GM12892 (cell line): ENCODE results near the gene DDX4.
"Not testable (repeated sequence)": the region's sequence is repeated elsewhere in the genome, so short reads cannot be mapped to it uniquely, and the experiment has no call there.

Experiments used
- DNase-seq: peaks from one replicate; pipeline ENCODE4 v3.0.0; 2011; ENCODE audit not compliant: insufficient read length
- FAIRE-seq: peaks from 2 replicates; lab custom pipeline; 2011; peaks lifted over from hg19 to GRCh38; lab: Jason Lieb, UNC
- POLR2A ChIP-seq: IDR thresholded peaks from 2 replicates; pipeline ENCODE4 v1.6.1; 2011; ENCODE audit warnings: low read depth, low read length, control low read depth
- POLR2AphosphoS5 ChIP-seq: IDR thresholded peaks from 2 replicates; pipeline ENCODE4 v1.6.1; 2011; ENCODE audit warnings: low read depth, low read length, control low read depth
- TAF1 ChIP-seq: IDR thresholded peaks from 2 replicates; pipeline ENCODE4 v1.6.1; 2011; ENCODE audit warnings: low read depth, mild to moderate bottlenecking, control low read depth, low read length, borderline replicate concordance

The DDX4 gene

DNA sequence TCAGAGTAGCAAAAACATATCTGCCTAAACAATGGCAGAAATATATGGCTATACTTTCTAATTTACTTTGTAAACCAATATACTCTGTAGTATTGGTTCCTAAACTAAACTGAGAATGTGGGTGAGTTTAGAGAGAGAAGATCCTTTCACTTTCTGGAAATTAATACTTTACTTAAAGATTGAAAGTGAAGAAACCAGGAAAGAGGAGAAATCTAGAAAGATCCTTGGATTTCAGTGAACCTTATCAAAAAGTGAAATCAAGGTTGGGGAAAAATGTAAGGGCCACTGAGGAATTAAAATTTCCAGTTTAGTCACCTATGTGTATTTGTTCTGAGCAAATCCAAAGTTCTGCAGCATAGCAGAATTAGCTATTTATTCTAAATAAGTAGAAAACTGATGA is 31.6 kb upstream of the DDX4 start:
- TF ChIP-seq TAF1 = no peak
- no peak for TF ChIP-seq POLR2AphosphoS5
- TF ChIP-seq POLR2A = no peak
- FAIRE-seq = no peak
- no peak for DNase-seq

DNA sequence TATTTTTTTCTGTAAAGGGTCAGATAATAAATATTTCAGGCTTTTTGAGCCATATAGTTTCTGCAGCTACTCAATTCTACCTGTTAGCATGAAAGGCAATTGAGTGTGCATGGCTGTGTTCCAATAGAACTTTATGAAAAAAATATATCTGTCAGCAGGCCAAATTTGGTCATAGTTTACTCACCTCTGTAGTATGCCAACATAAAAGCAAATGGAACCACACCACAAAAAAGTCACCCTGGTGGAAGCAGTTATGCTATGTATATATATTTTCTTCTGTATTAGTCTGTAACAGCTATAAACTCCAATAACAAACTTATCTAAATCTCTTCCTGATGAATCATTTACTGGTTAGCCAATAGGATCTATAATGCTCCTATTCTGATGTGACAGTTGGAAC is 29.1 kb upstream of the DDX4 start:
- TF ChIP-seq TAF1 (no peak), POLR2AphosphoS5 (no peak), POLR2A (no peak)
- no peak for FAIRE-seq
- no peak for DNase-seq

DNA sequence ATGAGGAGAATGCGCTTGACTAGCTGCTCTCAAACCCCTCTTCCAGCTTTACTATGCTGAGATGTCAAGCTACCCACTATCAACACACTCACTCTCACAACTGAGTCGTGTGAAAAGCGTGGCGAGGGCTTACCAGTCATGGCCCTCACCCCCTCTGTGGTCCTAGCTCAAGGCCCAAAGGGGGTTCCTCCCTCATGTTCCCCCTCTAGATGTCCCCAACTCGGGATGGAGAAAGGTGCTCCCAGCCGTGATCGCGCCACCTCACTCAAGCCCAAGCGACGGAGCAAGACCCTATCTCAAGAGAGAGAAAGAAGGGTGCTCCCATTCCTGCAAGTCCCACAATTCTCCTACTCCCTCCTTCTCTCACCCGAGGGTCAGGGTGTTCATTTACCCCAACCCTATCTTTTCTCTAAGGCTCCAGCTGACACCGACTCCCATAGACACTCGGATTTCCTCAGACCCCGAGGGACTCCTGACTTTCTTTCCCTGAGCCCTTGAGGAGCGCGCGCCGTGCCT is 26.3 kb upstream of the DDX4 start:
- FAIRE-seq (no peak), DNase-seq (no peak)
- TF ChIP-seq TAF1 = no peak
- no peak for TF ChIP-seq POLR2AphosphoS5
- TF ChIP-seq POLR2A = no peak

DNA sequence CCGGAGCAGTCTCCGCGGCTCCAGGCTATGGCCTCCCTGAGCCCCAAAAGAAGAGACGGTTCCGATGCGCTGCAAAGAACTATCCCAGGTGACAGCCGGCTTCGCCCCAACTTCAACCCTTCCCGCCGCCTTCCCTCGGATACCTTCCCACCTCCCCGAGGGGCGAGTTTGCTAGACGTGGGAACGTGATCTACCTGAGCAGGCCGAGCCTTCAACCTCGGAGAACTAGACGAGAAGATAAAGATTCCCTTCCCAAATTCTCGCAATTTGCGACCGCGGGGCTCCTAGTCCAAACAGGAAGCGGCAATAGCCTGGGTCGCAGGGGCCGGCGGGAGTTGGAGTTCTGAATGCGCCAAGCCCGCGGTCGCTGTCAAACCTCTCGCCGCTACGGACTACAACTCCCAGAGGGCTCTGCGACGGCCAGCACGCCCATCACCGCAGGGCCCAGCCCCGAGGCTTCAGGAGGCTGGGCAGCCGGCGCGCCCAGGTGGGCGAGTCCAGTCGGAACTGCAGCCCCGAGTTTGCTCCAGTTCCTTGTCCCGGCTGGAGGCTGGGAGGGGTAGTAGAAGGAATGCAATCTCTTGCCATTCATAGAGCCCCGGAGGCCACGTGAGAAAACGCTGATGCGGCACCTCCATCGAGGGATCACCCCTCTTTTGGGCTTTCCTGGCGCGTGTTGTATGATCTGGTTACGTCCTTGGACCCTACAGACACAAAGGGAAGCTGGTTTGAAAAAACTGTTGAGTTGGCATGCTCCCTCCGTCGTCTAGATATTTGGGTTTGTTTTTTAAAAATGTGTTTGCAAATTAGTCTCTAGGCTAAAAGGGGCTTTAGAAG is 25.6 kb upstream of the DDX4 start, which contains the start of gene SLC38A9:
TSS of gene SLC38A9 (minus strand) at position 302 of the 837 bp plus-strand sequence. CDS start 14,366 bp downstream, outside the sequence.
- TF ChIP-seq TAF1 (0 out of 2 replicates have a peak, but pooled peaks have one; percentile 7), POLR2AphosphoS5 (0 out of 2 replicates have a peak, but pooled peaks have one; percentile 52), POLR2A (peak; percentile 78; the same call in 1 of the 2 replicates)
- DNase-seq = peak; percentile 80
- FAIRE-seq = peak; percentile 90

DNA sequence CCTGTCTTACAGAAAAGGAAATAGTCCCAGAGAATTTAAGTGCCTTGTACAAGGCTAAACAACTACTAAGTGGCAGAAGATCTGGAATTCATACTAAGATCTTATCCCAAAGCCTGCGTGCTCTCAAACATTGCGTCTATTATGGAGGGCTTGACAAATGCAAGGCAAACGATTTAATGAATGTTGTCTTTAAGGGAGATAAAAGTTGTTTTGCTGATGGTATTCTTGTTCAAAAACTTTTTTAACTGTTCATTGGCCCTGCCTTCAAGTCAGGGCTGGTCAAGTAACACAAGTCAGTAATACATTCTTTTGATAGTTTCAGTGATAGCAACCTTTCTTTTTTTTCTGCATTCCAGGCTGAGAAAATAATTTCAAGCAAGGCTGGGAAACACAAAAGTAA is 24.0 kb upstream of the DDX4 start:
- FAIRE-seq = no peak
- no peak for TF ChIP-seq TAF1
- no peak for TF ChIP-seq POLR2A
- TF ChIP-seq POLR2AphosphoS5 = no peak

DNA sequence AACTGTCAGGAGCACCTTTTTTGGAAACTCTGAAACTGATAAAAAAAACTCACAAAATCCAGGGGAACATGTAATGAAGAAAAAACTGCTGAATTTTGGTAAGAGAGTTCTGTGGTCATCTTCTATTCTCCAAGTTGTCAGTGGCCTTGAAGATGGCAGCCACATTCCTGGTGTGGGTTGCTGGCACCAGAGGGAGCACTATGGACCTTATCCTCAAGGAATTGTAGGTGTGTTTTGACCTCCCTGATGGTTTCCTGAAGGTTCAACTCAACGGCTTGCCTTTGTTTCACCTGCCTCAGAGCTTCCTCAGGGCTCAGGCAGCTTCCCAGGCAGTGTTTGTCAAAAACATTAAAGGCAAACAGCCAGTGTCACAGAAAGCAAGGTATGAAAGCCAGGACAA is 23.5 kb upstream of the DDX4 start:
- TF ChIP-seq POLR2AphosphoS5 = no peak
- TF ChIP-seq POLR2A = no peak
- DNase-seq (no peak), FAIRE-seq (no peak)

More for the DNA sequence above, 24.0 kb upstream of the DDX4 start:
- DNase-seq = no peak

GRCh38 chr5:55714749-55715148 is 23.1 kb upstream of the DDX4 start:
- FAIRE-seq = no peak
- TF ChIP-seq TAF1 (no peak), POLR2A (no peak), POLR2AphosphoS5 (no peak)
- no peak for DNase-seq

DNA sequence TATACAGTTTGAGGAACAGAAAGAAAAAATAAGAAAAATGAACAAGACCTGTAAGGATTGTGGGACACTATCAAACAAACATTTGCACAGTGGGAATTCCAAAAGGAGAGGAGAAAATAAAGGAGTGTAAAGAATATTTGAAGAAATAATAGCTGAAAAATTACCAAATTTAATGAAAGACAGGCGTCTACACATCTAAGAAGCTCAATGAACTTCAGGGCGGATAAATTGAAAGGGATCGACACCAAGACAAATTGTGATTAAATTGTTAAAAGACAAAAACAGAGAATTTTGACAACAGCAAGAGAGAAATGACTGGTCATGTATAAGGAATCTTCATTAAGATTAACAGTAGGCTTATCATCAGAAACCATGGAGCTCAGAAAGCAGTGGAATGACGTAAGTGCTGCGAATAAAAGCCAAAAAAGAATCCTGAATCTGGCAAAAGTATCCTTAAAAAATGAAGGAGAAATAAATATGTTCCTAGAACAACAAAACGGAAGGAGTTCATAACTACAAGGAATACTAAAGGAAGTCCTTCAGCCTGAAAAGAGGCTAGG is 22.3 kb upstream of the DDX4 start:
- TF ChIP-seq POLR2AphosphoS5 (no peak), TAF1 (no peak), POLR2A (no peak)
- FAIRE-seq = no peak

DNA sequence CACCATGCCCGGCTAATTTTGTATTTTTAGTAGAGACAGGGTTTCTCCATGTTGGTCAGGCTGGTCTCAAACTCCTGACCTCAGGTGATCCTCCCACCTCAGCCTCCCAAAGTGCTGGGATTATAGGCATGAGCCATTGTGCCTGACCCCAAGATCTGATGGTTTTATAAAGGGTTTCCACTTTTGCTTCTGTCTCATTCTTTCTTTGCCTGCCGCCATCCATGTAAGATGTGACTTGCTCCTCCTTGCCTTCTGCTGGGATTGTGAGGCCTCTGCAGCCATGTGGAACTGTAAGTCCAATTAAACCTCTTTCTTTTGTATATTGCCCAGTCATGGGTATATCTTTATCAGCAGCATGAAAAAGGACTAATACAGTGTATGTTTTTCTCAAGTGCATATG is 18.8 kb upstream of the DDX4 start:
- FAIRE-seq = not testable (repeated sequence)

More for the DNA sequence above, 22.3 kb upstream of the DDX4 start:
- no peak for DNase-seq

DNA sequence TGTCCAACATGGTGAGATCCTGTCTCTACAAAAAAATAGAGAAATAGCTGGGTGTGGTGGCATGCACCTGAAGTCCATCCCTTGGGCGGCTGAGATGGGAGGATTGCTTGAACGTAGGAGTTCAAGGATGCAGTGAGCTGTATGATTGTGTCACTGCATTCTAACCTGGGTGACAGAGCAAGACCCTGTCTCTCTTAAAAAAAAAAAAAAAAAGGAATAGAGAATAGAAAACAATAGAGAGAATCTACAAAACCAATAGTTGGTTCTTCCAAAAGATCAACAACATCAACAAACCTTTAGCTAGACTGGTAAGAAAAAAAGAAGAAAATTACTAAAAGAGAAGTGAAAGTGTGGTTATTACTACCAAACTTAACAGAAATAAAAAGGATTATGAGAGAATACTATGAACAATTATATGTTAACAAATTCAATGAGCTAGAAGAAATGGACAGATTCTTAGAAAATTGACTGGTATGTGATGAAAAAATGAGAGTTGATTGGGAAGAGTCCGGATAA is 17.6 kb upstream of the DDX4 start:
- TF ChIP-seq TAF1 = no peak
- TF ChIP-seq POLR2A = no peak
- no peak for TF ChIP-seq POLR2AphosphoS5
- FAIRE-seq = no peak
- no peak for DNase-seq

More for the DNA sequence above, 18.8 kb upstream of the DDX4 start:
- not testable (repeated sequence) for DNase-seq

DNA sequence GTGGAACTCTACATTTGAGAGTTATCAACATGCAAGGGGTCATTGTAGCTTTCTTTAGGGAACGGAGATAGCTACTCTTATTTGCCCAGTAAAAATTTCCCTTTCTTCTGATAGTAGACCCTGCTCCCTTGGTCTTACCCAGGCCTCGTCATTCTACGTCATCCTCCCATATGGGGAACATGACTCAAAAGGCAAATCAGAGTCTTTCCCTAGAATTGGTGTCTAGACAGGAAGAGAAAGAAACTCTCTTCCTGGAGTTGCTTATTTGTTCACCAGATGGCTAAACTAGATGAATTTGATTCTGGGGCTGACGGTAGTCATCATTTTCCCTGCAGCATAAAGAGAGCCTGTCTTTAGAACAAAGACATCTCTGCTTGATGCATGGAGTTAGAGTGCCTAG is 13.6 kb upstream of the DDX4 start:
- FAIRE-seq = no peak
- DNase-seq = no peak
- TF ChIP-seq POLR2A = no peak
- no peak for TF ChIP-seq POLR2AphosphoS5
- TF ChIP-seq TAF1 = no peak

DNA sequence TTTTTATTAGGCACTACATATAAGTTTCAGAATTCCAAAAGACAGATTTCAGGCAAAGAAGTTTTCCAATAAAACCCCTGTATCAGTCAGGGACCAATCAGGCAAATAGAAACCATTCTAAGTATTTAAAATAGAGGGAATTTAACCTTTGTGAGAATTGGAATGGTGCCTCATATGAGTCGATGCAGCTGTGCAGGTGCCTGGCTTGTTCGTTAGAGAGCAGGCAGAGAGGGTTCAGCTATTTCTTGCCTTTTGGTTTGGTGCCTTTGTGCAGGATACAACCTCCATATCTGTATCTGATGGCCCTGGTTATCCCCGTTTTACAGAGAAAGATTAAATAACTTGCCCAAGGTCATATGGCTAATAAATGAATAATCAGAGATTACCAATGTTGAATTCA is 6.0 kb upstream of the DDX4 start:
- no peak for FAIRE-seq
- DNase-seq = no peak
- no peak for TF ChIP-seq POLR2A
- no peak for TF ChIP-seq POLR2AphosphoS5
- TF ChIP-seq TAF1 = no peak
